NCI-H524 (cell line): ENCODE measurements around the gene ZC2HC1B.
"Not testable (repeated sequence)": the region's sequence is repeated elsewhere in the genome, so short reads cannot be mapped to it uniquely, and the experiment has no call there.

Experiments
- DNase-seq, 2 experiments: peaks; one replicate each; lab custom pipeline; 2025; lab: John Stamatoyannopoulos, UW

The ZC2HC1B gene

GRCh38 chr6:143868808-143869207, 4.5 kb downstream of the ZC2HC1B start:
- not testable (repeated sequence) for DNase-seq

GRCh38 chr6:143871202-143871730, 7.0 kb downstream of the ZC2HC1B start:
- peak; percentile 85 to 95 for DNase-seq

GRCh38 chr6:143872201-143872600, 7.9 kb downstream of the ZC2HC1B start:
- no peak for DNase-seq

- not testable (repeated sequence) for DNase-seq
Measured at GRCh38 chr6:143873600-143873999, 9.3 kb downstream of the ZC2HC1B start.

GRCh38 chr6:143874503-143874902, 10.2 kb downstream of the ZC2HC1B start:
- DNase-seq, result not testable (repeated sequence)

DNA sequence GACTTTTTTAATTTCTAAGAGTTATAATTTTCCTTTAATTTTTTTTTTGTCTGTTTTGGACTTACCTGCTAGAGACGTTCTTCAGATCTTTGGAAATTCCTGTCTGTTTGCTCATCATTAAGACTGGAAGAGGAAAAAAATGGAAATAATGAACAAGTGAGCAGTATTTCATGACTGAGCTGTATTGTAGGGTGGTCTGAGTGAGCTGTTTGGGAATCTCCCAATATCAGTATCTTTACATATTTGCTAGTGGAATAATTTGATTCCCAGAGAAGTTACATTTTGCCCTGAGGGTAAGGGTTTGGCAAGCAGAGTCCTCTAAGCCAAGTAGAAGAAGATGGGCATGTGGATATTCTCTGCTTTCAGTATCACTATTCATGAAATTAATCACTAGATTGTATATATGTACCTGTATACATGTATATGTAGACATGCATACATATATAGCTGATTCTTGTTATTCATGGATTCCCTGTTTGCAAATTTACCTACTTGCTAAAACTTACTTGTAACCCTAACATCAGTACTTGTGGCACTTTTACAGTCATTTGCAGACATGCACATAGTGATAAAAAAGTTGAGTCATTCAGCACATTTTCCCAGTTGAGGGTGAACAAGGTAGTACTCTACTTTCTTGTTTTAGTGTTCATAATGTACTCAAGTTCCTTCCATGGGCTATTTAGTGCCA, 13.5 kb downstream of the ZC2HC1B start:
- no peak for DNase-seq

GRCh38 chr6:143878272-143878760, 14.0 kb downstream of the ZC2HC1B start:
- no peak for DNase-seq

GRCh38 chr6:143880412-143880811, 16.1 kb downstream of the ZC2HC1B start:
- no peak for DNase-seq

- no peak for DNase-seq
Measured at GRCh38 chr6:143882401-143882930, 18.2 kb downstream of the ZC2HC1B start.

DNA sequence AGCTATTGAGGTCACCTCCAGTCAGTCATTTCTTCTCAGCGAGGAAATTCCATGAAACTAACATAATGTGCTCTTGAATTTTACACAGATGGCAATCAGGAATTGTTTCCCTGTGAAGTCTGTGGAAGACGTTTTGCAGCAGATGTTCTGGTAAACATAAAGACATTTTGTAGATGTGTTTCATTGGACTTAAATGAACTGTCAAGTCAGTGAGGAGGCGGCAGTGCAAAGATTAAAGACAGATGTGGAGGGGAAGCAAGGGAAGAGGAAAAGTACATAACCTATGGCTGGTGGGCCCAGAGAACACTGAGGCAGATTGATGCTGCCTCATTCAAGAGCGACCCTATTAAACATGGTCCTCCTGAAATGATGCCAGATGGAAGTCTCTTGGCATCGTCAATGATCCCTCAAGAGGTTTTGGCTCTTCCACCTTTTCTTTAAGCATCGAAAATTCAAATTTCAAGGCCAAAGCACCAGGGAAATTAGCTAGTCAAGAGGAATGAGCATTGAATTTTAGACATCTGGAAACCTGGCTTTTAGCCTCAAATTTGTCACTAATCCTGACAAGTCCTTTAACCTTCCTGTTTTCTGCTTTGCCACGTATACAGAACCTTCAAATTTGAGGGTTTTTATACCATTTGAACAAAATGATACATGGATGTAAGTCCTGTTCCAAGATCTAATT, 20.1 kb downstream of the ZC2HC1B start:
- DNase-seq, result peak; percentile 27 to 80

- DNase-seq, result no peak
Measured at GRCh38 chr6:143885116-143885515, 20.8 kb downstream of the ZC2HC1B start.

GRCh38 chr6:143894655-143895054, 30.4 kb downstream of the ZC2HC1B start:
- no peak for DNase-seq

GRCh38 chr6:143896126-143896860, 32.0 kb downstream of the ZC2HC1B start:
- peak; percentile 55 to 73 for DNase-seq

GRCh38 chr6:143900358-143900757, 36.1 kb downstream of the ZC2HC1B start:
- DNase-seq, result no peak

- no peak for DNase-seq
Measured at GRCh38 chr6:143901885-143902750, 37.8 kb downstream of the ZC2HC1B start.

GRCh38 chr6:143902827-143903226, 38.6 kb downstream of the ZC2HC1B start:
- DNase-seq, result no peak

DNA sequence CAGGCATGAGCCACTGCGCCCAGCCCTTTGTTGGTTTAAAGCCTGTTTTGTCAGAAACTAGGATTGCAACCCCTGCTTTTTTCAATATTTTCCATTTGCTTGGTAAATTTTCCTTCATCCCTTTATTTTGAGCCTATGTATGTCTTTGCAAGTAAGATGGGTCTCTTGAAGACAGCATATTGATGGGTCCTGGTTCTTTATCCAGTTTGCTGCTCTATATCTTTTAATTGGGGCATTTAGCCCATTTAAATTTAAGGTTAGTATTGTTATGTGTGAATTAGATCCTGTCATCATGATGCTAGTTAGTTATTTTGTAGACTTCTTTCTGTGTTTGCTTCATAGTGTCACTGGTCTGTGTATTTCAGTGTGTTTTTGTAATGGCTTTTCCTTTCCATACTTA, 46.8 kb downstream of the ZC2HC1B start:
- no peak for DNase-seq

DNA sequence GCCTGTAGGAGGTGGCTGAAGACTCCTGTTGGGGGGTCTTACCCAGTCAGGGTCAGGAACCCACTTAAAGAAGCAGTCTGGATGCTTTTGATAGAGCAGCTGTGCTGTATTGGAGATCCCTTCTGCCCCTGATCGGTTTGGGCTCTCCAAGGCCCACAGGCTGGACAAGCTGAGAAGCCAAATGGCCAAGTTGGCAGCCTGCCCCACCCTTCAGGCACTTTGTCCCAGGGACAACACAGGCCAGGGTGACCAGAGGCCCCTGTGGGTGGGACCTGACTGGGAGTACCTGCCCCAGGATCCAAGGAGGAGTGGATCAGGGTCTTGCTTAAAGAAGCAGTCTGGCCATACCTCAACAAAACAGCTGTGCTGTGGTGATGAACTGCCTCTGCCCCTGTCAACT, 48.4 kb downstream of the ZC2HC1B start:
- DNase-seq, result no peak

DNA sequence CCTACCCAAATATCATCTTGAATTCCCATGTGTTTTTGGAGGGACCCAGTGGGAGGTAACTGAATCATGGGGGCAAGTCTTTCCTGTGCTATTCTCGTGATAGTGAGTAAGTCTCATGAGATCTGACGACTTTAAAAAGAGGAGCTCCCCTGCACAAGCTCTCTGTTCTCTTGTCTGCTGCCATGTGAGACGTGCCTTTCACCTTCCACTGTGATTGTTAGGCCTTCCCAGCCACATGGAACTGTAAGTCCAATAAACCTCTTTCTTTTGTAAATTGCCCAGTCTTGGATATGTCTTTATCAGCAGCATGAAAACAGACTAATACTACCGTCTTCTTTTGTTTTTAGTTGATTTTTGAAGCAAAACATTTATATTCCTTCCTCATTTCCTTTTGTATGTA, 52.8 kb downstream of the ZC2HC1B start:
- DNase-seq, result not testable (repeated sequence)

DNA sequence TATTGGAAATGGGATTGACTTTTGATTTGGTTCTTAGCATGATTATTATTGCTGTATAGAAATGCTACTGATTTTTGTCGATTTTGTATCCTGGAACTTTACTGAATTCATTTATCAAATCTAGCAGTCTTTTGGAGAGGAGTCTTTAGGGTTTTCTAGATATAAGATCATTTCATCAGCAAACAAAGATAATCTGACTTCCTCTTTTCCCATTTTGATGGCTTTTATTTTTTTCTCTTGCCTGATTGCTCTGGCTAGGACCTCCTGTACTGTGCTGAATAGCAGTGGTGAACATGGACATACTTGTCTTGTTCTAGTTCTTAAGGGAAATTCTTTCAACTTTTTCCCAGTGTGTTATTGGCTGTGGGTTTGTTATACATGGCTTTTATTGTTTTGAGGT, 64.6 kb downstream of the ZC2HC1B start:
- DNase-seq, result no peak

DNA sequence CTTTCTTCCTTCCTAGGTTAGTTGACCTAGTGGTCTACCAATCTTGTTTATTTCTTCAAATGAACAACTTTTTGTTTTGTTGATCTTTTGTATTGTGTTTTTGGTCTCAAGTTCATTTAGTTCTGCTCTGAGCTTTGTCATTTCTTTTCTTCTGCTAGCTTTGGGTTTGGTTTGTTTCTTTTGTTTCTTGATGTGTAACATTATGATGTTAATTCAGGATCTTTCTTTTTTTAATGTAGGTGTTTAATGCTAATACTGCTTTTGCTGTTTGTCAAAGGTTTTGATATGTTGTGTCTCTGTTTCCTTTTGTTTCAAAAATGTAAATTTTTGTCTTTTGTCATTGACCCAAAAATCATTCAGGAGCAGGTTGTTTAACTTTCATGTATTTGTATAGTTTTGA, 65.7 kb downstream of the ZC2HC1B start:
- no peak for DNase-seq
